ENCODE results near the gene MEIS2.

Gene MEIS2

GRCh38 chr15:36943508-36944361 is 156.6 kb downstream of the MEIS2 start:
- DNase-seq, result no peak
- intact Hi-C loops (cut with DNase I), result no loop called here

- DNase-seq, result no peak
- intact Hi-C loops (cut with DNase I), result no loop called here
Observed at GRCh38 chr15:36942248-36942827, 158.0 kb downstream of the MEIS2 start.

DNA sequence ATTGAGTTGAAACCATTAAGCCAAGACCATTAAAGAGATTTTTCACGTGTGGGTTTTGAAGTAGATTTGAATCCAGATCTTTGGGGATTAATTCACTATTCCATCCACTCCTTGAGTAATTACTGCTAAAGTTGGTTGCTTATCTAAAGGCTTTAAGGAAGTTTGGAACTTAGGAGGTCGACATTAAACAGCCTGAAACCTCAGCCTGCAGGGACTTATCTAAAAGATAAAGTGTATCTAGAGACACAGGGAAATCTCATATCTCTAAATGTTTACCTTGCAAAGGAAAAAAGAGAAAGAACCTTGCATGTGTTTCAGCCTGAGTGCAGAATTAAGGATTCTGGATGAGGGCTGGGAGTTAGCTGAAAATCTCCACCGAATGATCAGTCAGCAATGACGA is 158.6 kb downstream of the MEIS2 start:
- DNase-seq, result no peak
- intact Hi-C loops (cut with DNase I), result no loop called here

GRCh38 chr15:36940636-36941260 is 159.6 kb downstream of the MEIS2 start:
- intact Hi-C loops (cut with DNase I), result no loop called here
- DNase-seq, result no peak

GRCh38 chr15:36940219-36940618 is 160.1 kb downstream of the MEIS2 start:
- intact Hi-C loops (cut with DNase I), result no loop called here
- DNase-seq, result no peak

DNA sequence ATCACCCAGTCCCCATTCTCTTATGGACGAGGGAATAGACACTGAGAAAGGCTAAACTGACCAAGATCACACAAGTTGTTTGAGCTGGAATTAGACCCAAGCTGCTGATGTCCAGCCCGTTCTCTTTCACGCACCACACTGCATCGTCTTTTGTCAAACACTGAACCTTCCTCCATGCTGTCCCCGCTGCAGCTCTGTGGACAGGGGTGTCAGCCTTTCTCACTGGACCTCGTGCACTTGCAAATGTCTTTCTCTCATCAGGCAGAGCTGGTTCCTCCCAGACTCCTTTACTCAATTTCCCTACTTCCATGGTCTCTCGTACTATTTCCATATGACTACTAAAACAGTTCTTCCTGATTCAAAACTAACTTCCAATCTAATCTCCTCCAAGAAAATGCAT is 161.6 kb downstream of the MEIS2 start:
- intact Hi-C loops (cut with DNase I), result no loop called here
- DNase-seq, result no peak

DNA sequence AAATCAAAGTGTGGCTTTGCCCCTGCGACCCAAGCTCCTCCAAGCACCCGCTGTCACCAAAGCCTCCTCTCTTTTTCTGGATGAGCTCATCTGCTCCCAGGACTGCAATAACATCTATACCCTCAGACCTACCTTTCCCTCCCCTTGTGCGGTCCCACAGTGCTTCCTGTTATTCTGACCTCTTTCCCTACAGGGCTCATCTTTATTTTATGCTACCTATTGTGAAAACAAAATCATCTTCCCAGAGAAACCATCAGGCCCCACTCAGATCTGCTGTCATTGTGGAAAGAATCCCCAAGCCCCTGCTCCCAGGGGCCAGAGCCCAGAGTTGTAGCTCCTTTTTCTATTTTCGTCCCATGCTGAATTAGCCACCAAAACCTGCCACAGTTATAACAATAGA is 162.2 kb downstream of the MEIS2 start:
- intact Hi-C loops (cut with DNase I), result no loop called here

DNA sequence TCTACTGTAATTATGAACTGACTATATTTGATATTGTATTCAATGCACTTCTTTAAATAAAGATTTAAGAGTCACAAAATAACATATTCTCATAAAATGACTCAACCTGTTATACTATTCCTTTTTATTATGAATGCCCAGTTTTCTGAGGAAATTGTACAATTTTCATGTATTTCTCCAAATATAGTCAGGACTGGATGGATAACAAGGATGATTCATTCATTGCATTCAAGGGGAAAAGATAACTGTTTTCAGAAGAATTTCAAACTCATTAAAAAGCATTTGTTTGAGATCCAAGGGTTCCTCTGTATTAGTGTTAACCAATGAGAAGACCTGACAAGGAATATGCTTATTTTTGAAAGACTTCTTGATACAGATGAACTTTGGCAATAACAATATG is 163.7 kb downstream of the MEIS2 start:
- intact Hi-C loops (cut with DNase I), result no loop called here
- DNase-seq, result no peak

More for the DNA sequence above, 162.2 kb downstream of the MEIS2 start:
- no peak for DNase-seq

GRCh38 chr15:36933255-36933990 is 166.9 kb downstream of the MEIS2 start:
- intact Hi-C loops (cut with DNase I), result no loop called here
- no peak for DNase-seq

GRCh38 chr15:36932070-36932469 is 168.3 kb downstream of the MEIS2 start:
- intact Hi-C loops (cut with DNase I), result no loop called here
- no peak for DNase-seq

- intact Hi-C loops (cut with DNase I), result no loop called here
- DNase-seq, result no peak
Observed at GRCh38 chr15:36931434-36931833, 168.9 kb downstream of the MEIS2 start.

GRCh38 chr15:36926427-36926825 is 173.9 kb downstream of the MEIS2 start:
- no peak for DNase-seq
- intact Hi-C loops (cut with DNase I), result no loop called here

DNA sequence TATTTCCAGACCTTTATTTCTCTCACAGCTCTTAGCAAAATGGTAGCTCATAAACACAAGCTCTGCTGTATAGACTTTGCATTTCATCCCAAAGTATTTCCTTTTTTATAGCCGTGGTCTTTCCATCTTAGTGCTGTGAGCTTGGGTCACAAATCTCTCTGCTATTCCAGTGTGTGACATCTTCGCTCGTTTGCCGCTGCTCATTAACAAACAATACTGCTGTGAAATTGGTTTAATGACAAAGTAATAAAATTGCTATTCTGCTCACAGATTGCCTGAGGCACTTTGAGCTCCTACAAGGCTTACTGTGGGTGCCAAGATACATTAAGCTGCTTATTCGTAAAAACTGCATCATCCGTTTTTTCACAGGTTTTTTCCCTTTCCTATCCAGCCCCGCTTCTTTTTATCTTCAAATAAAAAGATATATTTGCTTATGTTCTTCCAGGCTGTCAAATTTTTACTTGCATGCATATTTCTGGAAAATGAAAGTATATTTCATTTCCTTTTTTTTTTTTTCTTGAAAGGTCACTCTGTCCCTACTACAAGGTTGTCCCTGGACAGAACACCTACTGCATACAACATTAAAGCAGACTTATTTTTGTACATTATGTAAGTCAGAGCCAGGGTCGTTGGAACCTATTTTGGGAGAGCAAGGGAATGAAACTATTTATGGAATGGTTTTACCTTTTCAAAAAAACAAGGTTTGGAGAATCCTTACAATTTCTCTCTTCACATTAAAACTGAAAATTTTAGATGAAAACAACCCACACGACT is 174.5 kb downstream of the MEIS2 start:
- no peak for DNase-seq
- intact Hi-C loops (cut with DNase I), result no loop called here

- DNase-seq, result no peak
- intact Hi-C loops (cut with DNase I), result no loop called here
Observed at GRCh38 chr15:36925049-36925448, 175.3 kb downstream of the MEIS2 start.

DNA sequence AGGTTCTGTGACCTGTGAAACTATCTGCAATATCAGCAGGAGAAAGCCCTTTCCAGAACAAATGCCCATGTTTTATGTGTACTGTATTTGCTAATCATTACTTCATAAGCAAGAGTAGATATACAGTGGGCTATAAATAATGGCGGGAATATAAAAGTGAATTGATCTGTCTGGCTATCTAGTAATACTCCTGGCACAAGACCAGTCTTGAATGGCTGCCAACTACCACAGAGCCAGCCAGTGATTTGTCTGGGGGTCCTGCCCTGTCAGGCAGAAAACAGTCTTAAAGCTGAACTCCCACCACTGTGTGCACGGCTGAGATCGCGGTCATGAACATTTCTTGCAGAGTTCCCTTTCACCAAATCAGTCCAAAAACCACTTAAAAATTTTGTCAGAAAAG is 176.3 kb downstream of the MEIS2 start:
- intact Hi-C loops (cut with DNase I), result no loop called here
- no peak for DNase-seq

- intact Hi-C loops (cut with DNase I), result no loop called here
- DNase-seq, result no peak
Observed at GRCh38 chr15:36921484-36922091, 178.8 kb downstream of the MEIS2 start.

DNA sequence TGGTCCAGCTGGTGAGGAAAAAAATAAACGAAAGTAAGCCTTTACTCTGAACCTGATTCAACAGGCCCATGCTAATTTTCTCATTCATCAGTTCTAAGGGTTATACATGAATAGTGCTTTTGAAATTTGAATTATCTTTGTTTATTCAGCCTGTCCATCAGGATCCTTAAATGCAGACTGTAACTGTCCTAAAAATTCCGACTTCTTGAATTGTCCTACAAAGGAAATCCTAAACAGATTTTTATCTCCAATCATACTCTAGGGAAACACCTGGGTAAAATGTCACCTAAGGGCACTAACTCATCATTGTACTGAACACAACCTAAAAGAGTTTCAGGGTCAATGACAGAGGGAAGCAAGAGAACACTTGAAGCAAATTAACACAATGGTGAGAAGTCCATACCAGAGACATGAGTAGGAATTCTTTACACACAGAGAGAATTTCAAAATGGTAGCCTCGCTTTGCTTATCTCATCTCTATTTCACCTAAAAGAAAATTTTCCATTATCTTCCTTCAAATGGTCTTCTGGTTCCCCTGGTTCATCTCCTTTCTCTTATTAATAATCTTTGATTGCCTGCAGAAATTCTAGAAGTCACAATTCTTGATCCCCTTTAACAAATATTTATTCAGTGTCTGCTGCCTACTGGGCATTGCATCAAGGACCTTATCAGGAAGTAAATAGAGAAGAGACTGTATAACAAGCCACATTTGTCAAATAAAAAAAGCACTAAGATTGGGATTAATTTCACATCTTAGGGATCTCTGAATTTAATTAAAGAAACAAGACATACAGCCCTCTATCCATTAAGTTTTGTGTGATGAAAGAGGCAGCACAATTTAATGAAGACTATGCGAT is 182.7 kb downstream of the MEIS2 start:
- DNase-seq, result no peak
- intact Hi-C loops (cut with DNase I), result no loop called here

- DNase-seq, result no peak
- intact Hi-C loops (cut with DNase I), result no loop called here
Observed at GRCh38 chr15:36914960-36915808, 185.2 kb downstream of the MEIS2 start.
